Islet precursor cell (in vitro differentiated cells): ENCODE measurements around the gene CEMP1.
"Not testable (repeated sequence)": the region's sequence is repeated elsewhere in the genome, so short reads cannot be mapped to it uniquely, and the experiment has no call there.

Source experiments
- DNase-seq: peaks from one replicate; pipeline ENCODE4 v3.0.0-alpha.2; 2018

The CEMP1 gene

DNA sequence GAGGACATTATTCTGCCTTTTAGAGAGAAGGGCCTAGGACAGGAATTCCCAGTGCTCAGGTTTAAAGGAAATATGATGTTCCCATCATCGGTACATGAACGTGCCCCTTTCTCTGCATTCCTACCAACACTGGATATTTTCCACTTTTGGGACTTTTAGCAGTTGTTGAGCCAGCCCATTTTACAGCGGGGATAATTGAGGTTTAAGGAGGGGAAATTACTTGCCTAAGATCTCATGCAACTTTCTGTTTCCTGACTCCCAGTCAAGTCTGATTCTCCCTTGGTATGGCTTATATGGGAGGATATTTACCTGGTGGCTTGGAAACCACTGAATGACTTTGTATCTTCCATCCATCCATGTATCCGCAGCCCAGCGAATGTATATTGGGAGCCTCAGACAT, 3.1 kb upstream of the CEMP1 start:
- not testable (repeated sequence) for DNase-seq

DNA sequence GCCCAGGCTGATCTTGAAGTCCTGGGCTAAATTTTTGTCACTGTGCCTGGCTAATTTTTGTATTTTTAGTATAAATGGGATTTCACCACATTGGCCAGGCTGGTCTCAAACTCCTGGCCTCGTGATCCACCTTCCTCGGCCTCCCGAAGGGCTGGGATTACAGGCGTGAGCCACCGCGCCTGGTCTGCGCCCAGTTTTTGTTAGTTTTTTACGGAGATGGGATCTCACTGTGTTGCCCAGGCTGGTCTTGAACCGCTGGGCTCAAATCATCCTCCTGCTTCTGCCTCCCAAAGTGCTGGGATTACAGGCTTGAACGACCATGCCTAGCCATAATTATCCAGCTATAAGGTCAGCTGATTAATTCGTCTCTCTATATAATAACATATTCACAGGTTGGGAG, 2.7 kb upstream of the CEMP1 start:
- no peak for DNase-seq

DNA sequence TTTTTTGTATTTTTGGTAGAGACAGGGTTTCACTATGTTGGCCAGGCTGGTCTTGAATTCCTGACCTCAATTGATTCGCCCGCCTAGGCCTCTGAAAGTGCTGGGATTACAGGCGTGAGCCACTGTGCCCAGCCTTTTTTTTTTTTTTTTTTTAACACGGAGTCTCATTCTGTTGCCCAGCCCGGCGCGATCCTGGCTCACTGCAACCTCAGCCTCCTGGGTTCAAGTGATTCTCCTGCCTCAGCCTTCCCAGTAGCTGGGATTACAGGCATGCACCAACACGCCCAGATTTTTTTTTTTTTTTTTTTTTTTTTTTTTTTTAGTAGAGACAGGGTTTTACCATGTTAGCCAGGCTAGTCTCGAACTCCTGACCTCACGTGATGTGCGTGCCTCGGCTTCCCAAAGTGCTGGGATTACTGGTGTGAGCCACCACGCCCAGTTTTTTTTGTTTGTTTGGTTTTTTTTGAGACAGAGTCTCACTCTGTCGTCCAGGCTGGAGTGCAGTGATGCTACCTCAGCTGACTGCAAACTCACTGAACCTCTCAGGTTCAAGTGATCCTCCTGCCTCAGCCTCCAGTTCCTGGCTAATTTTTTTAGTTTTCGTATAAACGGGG, 2.0 kb upstream of the CEMP1 start:
- peak; percentile 48 for DNase-seq

DNA sequence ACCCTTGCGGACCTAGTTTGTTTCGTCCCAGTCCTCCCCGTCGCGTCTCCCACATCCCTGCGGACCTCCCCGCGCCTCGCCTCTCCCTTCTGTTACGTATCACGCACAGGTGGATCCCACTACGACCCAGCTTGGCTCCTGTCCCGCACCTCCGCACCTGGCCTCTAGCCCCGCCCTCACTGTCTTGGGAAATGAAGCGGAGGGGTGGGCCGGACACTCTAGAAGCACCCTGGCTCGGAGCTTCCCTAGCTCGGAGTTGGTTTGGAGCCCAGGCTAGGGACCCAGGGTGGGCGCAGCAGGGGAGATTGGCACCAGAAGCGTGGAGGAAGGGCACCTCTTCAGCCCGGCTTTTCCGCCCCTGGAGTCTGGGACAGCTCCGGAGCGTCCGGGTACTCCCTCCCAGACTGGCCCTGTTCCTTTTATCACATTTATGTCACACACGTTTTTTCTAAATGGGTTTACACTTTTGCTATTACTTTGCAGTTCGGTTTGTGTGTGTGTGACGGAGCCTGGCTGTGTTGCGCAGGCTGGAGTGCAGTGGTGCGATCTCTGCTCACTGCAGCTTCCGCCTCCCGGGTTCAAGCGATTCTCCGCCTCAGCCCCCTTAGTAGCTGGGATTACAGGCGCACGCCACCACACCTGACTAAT, 1.4 kb upstream of the CEMP1 start:
- peak; percentile 80 for DNase-seq

DNA sequence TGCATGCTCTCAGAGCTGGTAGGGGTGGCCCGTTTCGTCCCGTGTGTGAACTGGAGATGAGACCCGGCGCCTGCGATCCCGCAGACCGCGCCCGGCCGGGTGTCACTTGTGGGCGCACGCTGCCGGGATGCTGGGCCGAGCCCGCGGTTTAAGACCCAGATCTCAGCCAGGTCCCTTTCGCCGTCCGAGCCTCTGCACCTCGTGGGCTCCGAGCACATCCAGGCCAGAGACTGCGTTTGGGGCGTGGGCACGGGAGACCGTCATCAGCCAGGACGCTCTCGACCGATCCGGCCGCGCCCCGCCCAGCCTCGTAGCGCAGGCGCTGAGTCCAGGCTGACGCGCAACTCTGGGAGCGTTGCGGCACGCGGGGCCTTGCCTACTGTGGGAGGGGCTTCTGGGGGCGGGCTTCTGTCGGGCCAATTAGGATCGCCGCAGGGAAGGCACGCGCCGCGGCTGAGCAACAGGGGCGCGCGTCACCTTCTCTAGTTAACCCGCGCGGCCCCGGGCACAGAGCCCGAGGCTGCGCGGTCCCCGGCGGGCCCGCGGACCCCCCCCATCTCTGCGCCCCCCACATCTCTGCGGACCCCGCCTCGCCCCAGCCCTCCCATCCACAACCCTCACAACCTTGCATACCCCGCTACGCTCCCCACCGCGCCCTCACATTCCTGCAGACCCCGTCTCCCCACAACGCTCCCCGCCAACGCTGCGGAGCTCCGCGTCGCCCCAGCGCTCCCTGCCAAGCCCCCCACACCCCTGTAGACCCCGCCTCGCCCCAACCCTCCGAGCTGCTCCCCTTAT, 687 bp upstream of the CEMP1 start:
- peak; percentile 99 for DNase-seq

DNA sequence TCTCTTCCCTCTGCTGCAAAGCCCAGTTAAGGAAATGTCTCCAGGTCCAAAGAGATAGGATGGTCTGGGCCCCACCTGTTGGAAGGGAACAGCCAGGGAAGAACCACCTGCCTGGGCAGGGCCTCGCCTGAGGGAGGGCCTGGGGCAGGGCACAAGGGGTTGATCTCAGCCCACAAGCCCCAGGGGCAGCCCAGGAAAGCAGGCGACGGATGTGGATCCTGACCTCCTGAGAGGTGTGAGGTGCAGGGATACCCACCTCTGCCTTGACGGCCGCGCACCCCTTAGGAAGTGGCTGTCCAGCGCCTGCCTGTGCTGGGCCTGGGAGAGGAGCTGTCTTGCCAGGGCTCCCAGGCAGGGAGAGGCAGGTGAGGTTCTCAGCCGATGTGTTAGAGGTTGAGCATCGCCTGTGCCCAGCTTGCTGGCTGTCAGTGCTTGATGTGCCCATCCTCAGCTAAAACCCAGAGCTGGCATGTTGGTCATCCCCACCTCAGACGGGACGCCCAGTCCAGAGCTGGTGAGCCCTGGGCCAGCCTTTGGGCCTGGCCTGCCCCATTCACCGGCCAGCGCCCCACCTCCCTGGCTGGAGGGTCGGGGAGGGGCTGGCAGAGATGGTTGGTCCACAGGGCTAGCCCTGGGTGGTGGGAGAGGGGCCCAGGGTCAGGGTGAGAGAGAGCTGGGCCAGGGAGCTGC, 434 bp downstream of the CEMP1 start:
- peak; percentile 54 for DNase-seq

DNA sequence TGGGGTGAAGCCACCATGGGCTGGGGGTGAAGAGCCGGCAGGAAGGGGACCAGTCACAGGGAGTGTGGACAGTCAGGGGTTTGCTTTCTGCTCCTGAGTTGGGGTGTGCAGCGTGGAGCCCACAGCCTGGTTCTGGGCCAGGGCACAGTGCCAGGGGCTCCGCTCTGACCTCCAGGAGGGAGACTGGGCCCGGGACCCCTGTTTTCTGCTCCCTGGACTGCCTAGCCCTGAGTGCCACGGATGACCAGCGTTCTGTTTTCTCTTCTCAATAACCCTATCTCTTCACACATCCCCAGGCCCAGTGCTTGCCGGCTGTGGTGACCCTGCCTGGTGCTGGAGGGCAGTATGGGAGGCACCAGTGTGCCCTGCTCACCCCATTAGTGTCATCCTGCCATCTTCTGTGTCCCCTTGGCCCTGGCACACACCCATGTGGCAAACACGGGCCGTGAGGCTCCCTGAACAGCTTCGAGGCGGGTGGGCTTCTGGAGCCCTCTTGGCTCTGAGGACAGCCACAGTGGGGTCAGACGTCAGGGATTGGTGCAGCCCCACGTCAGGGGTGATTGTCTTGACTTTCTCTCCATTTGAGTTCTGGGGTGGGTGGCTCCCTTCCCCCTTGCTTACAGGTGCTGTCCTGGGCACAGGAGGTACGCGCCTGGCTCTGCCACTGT, 1.1 kb downstream of the CEMP1 start:
- no peak for DNase-seq

DNA sequence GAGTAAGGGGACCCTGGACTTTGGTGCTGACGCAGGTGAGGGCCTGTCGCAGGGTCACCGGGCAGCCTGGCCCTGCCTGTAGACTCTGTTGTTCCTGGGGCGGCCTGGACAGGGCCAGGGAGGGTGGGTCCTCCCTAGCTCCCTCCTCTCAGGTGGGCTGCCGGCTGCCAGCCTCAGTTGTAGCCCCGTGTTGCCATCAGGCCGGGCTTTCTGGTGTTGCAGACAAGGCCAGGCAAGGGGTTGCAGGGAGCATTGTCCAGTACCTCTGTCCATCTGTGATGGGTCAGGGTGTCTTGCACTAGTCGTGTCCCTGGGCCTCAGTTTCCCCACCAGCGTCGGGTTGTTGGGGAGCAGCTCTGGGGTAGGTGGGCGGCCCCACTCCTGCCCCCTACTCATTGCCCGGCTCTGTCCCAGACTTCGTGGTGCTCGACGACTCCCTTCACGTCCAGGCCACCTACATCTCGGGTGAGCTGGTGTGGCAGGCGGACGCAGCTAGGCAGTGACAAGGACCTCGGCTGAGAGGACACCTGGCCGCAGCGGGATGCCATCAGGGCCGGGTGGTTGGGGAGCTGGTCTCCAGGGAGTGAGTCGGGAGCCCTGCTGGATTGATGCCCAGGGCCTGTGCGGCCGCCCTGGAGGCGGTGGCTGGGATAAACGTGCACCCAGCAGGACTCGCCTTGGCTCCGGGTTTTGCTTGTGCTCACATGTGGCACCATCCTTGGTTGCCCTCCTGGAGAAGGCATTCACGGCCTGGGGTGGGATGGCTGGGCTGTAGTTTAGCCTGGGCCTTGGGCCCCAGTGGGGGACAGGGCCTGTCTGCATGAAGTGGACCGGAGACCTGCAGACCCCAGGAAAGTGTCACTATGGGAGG, 1.9 kb downstream of the CEMP1 start:
- DNase-seq: peak; percentile 61

DNA sequence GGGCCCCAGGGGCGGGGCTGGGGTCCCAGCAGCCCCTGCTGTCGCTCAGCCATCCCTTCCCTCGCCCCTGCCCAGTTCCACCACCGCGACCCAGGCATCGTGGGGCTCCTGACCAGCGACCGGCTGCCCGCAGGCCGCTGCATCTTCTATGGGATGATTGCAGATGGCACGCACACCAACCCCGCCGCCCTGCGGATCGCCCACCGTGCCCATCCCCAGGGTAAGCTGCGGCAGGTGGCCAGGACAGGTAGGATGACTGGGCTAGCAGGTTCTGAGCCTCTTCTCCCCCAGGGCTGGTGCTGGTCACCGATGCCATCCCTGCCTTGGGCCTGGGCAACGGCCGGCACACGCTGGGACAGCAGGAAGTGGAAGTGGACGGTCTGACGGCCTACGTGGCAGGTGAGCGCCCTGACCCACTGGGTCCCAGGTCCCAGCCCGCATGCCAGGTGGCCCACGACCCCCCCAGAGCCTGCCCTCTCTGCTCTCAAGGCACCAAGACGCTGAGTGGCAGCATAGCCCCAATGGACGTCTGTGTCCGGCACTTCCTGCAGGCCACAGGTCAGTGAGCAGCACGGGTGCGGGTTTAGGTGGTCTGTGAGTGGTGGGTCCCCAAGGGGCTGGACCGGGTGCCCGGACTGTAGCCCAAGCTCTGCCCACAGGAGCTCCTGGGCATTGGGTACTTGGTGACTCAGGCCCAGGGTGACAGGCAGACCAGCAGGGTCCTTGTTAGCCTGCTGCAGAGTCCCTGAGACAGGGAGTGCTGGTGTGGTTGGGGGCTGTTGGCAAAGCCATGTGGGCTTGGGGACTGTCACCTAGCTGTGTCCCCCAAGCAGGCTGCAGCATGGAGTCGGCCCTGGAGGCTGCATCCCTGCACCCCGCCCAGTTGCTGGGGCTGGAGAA, 2.8 kb downstream of the CEMP1 start:
- no peak for DNase-seq

DNA sequence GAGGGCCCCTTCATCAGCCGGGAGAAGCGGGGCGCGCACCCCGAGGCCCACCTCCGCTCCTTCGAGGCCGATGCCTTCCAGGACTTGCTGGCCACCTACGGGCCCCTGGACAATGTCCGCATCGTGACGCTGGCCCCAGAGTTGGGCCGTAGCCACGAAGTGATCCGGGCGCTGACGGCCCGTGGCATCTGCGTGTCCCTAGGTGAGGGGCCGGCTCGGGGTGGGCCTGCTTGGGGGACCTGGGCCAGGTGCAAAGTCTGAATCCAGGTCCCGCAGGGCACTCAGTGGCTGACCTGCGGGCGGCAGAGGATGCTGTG, 3.5 kb downstream of the CEMP1 start:
- no peak for DNase-seq

DNA sequence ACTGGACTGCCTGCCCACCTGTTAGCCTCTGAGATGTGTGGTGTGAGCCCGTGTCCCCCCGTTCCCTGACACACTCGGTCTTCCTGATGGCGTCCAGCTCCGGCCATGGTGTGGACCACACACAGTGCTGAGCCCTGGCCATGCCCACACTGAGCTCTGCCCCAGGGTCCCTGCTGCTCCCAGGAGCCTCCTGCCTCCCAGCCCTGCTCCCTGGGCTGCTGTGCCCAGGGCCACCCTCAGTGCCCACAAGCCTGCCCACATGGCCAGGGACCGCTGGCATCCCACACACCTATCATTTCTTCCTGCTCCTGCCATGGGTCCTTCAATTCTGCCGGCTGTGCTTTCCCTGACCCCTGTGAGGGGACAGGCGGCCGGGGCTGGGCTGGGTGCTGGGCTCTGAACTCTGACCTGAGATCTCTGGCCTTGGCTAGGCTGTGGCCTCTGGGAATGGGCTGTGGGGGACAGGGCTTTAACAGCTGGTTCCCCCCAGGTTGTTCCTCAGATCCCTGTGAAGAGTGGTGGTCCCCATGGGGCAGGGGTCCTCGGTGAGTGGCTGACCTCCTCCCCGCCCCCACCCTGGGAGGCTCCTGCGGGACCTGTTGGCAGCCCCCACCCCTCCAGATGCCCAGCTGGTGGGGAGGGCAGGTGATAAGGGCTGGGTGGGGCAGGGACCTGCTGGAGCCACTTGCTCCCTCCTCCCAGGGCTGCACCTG, 4.0 kb downstream of the CEMP1 start:
- no peak for DNase-seq

DNA sequence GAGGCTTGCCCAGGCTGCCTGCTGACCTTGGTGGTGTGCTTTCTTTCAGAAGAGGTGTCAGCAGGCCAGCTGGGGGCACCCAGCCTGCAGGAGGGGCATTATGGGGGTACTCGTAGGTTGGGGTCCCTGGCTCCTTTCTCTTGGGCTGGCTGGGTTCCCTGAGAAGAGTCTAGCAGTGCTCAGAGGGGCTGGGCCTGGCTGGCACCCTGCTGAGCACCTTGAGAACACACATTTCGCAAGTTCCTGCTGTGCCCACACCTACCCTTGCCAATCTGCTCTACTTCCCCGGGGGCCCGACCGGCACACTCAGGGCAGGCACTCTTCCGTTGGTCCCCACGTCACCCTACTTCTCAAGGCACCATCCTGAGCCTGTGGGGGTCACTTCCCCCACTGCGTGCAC, 5.1 kb downstream of the CEMP1 start:
- no peak for DNase-seq

DNA sequence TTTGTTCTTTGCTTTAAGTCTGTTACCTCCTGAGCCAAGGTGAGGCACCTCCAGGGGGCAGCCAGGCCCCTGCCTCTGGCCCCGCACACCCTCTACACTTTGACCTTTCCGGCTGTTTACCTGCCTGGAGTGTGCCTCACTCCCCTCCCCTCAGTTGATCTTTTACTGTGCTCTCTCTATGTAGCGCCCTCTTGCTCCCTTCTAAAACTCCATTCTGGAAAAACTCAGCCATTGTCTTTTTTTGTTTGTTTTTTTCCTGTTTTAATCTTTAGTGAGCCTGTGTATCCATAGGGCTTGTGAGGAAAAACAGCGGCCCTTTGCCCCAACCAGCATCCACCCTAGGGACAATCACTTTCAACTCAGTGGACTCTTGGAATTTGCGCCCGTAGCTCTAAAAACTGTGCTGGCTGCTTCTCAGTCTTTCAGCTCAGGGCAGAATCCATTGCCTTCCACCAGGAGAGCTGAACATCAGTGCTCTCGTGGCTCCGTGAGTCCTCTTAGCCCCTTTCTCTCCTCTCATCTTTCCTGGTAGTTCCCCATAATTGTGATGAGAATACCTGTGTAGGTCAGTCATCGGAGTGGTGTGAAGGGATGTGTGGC, 6.8 kb downstream of the CEMP1 start:
- DNase-seq: no peak

DNA sequence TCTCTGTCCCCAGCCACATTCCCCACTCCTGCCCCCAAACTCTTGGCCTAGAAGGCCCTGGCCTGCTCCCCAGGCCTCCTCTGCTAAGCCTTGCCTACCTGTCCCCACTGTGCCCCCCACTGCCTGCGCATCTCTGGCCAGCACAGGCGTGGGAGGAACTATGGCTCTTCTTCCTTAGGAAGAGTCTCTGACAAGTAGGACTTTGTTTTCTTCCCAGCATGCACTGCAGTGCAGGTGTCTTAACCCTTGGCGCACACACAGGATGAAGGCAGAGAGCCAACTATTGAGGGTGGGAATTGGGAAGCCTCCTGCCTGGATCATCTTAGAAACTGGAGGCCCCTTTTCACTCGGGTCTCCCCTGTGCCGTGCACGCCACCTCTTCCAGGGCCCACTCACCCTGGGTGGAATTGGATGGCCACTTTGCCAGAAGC, 7.4 kb downstream of the CEMP1 start:
- DNase-seq: no peak

DNA sequence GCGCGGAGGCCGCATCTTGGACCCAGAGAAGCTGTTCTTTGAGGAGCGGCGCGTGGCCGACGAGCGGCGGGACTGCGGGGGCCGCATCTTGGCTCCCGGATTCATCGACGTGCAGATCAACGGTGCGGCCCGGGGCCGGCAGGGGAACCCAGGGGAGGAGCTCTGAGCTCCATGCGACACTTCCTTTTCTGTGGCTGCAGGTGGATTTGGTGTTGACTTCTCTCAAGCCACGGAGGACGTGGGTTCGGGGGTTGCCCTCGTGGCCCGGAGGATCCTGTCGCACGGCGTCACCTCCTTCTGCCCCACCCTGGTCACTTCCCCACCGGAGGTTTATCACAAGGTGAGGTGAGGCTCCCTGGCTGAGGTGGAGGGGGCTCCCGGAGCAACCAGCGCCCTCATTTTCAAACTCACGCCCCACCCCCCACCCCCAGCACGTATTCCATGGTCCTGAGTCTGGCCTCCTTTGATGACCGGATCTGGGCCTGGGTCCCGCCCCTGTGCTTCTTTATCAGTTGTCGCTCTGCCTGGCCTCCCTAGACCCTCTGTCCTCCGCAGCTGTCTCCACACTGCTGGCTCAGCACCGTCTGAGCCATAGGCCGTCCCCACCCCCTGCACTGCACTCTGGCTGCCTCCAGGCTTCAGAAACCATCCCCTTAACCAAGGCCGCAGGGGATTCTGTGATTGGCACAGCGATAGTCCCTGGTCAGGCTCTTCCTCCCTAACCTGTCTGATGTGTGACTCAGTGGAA, 10.2 kb downstream of the CEMP1 start:
- peak; percentile 85 for DNase-seq

DNA sequence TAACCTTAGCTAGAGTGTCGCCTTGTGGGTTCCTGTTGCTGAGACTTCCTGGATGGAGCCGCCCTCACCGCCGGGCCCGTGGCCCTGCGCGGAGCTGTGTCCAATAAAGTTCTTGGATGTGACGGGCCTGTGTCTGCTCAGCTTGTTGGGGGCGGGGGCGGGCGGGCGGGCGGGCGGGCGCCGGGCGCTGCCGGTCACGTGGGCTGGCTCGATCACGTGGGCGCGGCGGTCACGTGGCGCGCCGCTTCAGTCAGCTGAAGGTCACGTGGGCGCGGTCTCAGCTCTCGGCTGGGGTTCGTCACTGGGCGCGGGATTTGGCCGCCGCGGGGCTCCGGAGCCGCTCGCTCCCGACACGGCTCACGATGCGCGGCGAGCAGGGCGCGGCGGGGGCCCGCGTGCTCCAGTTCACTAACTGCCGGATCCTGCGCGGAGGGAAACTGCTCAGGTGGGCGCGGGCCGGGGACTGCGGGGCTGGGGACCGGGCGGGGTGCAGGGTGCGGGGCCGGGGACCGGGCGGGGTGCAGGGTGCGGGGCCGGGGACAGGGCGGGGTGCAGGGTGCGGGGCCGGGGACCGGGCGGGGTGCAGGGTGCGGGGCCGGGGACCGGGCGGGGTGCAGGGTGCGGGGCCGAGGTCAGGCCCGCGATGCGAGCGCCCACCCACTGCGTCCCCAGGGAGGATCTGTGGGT, 11.0 kb downstream of the CEMP1 start, which contains the start of gene AMDHD2:
Gene AMDHD2 (plus strand): TSS at position 275 of the 687 bp plus-strand sequence. CDS start 88 bp downstream, at position 363.
- DNase-seq: peak; percentile 97

DNA sequence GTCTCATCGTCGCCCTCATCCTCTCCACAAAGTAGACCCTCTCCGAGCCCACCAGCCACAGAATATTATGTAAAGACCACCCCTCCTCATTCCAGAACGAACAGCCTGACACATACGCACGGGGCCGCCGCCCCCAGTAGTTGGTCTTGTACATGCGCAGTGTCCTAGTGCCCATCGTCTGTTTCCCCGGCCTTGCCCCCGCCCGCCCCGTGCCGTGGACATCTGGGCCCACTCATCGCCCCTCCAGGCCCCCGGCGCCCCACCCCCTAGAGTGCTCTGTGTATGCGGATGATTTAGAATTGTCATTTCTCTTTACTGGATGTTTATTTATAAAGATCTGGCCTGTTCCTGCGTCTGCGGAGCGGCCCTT, 11.5 kb downstream of the CEMP1 start:
- DNase-seq: no peak
